Hepatic stellate cell (primary cell): ENCODE measurements around the gene PLK1.

Experiments
- DNase-seq: peaks from one replicate; pipeline ENCODE4 v3.0.0; 2011; ENCODE audit warnings: low spot score

The PLK1 gene

DNA sequence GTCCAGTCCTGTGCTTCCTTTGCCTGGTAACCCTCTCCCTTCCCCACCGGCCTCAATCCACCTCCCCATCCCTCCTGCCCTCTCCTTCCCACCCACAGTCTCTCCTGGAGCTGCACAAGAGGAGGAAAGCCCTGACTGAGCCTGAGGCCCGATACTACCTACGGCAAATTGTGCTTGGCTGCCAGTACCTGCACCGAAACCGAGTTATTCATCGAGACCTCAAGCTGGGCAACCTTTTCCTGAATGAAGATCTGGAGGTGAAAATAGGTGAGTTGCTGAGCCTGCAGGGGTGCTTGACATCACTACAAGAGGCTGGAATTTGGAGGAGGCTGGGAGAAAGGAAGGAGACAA is 1.3 kb downstream of the PLK1 start:
- no peak for DNase-seq

DNA sequence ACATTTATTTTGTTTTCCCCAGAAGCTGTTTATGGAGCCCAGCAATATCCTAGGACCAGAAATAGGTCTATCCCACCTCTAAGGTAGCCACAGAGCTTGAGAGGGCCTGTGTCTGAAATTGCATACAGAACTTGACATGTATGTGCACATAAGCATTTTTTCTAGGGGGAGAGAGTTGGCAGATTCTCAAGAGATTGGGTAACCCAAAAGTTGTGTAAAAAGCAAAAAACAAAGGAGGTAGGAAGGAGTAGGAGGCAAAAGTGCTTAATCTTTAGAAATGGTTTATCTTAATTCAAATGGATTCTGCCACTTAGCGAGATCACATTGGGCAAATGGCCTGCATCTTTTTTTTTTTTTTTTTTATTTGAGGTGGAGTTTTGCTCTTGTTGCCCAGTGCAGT is 3.5 kb downstream of the PLK1 start:
- DNase-seq, result no peak

DNA sequence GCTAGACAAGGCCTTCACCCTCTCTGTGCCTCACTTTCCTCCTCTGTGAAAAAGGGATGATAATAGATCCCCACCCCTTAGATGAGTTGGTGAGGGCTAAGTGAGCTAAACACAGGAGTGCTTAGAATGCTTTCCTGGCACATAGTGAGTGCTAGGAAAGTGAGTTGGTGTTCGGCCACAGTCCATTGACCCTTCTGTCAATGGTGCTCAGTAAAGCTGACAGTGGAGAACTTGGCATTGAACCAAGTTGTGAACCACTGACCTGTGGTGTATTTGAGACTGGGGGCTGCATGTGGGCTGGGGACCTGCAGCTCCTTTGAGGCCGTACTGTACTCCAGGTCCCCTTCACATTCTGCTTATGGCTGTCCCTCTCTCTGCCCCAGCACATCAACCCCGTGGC is 4.8 kb downstream of the PLK1 start:
- DNase-seq, result no peak

DNA sequence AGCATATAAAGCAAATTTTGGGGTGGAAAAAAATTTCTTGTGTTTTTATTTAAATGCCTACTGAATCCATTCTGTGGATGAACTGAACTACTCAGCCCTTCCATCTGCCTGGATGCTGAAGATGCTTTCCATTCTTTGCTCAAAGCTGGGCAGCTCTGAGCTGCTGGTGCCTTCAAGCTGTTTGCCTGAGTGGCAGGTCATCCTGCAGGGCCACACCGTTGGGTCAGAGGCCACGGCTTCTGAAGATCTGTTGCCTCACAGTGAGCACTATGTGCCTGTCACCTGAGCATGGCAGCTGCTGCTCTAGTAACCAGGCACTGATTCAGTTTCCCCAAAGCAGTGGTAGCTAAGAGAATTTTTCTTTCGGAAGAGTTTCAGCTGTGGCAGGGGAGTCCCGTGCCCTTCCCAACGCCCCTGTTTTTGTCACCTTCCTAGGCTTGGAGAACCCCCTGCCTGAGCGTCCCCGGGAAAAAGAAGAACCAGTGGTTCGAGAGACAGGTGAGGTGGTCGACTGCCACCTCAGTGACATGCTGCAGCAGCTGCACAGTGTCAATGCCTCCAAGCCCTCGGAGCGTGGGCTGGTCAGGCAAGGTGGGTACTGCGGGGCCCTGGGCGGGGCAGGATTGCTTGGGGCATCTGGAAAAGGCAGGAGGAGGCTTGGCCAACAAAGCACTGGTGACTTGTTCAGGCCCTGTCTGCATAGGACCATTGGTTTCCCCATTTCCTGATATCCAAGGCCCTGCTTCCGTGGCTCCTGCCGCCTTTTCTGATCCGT is 8.5 kb downstream of the PLK1 start:
- no peak for DNase-seq

DNA sequence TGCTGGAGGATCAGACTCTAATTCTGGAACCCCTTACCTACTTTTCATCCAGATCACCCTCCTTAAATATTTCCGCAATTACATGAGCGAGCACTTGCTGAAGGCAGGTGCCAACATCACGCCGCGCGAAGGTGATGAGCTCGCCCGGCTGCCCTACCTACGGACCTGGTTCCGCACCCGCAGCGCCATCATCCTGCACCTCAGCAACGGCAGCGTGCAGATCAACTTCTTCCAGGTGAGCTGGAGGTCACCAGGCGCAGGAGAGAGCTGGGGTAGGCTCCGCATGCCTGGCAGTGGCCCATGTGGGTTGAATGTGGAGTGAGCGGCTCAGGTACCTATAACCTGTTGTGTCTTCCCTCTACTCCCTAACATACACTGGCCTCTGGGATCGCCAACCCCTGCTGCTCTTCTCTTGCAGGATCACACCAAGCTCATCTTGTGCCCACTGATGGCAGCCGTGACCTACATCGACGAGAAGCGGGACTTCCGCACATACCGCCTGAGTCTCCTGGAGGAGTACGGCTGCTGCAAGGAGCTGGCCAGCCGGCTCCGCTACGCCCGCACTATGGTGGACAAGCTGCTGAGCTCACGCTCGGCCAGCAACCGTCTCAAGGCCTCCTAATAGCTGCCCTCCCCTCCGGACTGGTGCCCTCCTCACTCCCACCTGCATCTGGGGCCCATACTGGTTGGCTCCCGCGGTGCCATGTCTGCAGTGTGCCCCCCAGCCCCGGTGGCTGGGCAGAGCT is 10.9 kb downstream of the PLK1 start:
- no peak for DNase-seq

GRCh38 chr16:23690771-23691482 is 12.2 kb downstream of the PLK1 start:
- no peak for DNase-seq

- DNase-seq, result peak; percentile 22
Measured at GRCh38 chr16:23691483-23692189, 12.9 kb downstream of the PLK1 start.

DNA sequence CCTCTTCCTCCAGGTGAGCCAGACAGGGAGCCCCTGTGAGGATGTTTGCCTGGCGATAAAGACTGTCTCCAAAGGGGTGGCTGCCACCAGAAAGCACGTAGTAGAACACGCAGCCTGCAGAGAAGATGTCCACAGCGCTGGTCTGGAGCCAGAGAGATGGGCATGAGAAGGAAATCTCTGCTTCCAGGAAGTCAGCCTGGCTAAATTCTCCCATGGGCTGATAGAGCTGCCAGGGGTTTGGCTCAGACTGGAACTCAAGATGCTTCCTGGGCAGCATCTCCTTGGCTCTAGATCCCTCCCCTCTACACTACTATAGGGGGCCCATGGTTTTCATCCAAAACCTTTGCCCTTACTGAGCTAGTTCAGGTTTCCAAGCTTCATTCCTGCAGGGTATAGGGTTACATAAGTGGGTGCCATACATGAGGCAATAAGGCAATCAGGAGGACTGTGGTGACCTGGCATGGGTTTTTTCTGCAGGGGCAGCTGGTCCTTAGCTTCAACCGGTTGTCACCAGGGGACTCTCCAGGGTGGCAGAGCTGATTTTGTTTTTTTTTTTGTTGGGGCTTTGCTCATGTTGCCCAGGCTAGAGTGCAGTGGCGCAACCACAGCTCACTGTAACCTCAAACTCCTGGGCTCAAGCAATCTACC is 13.6 kb downstream of the PLK1 start:
- DNase-seq, result no peak

- no peak for DNase-seq
Measured at GRCh38 chr16:23694265-23694643, 15.6 kb downstream of the PLK1 start.

DNA sequence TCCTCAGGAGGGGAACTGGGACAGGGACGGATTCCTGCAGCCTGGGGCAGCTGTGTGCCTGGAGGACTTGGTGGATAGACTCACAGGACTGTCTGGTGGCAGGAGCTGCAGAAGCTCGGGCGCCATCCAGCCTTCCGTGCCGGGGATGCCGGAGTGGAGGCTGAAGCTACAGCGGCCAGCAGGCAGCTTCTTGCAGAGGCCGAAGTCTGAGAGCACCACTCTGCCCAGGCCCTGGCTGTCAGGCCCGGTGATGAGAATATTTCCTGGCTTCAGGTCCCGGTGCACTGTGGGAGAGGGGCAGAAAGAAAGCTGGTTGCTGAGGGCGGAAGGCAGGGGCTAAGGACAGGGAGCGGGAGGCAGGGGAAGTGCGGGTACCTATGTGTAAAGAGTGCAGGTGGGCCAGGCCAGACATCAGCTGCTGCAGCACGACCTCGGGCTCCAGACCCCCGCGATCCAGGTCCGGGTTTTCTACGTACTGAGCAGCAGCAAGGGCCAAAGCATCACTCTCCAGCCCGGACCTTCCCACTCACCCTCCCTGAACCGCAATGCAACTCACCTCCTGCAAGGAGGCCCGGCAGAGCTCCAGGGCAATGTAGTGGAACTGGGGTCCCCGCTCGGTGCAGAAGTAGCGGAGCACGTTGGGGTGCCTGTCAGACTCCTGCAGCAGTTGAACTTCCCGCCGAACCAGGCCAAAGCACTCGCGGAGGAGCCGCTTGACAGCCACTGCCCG is 16.1 kb downstream of the PLK1 start:
- DNase-seq, result peak; percentile 40

DNA sequence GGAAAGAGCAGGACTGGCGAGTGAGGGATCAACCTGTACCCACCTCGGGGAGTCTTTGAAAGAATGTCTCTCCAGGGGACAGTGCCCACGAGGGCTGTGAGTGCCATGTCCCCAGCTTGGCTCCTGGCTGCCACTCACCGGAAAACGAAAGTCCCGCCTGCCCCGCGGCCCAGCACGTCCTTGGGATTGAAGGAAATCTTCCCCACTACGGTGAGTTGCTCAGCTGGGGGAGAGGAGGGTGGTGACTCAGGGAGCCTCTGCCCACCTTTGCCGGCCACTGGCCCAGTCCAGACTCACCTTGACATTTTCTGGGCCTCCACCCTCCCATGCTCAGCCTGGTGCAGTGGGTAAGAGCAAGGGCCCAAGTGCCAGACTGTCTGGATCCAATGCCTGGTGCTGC is 17.1 kb downstream of the PLK1 start:
- no peak for DNase-seq

GRCh38 chr16:23699100-23699499 is 20.4 kb downstream of the PLK1 start:
- DNase-seq, result no peak

- DNase-seq, result no peak
Measured at GRCh38 chr16:23700093-23700492, 21.4 kb downstream of the PLK1 start.

- no peak for DNase-seq
Measured at GRCh38 chr16:23700509-23700908, 21.8 kb downstream of the PLK1 start.

GRCh38 chr16:23701045-23701444 is 22.4 kb downstream of the PLK1 start:
- DNase-seq, result no peak

- no peak for DNase-seq
Measured at GRCh38 chr16:23702951-23703350, 24.3 kb downstream of the PLK1 start.

DNA sequence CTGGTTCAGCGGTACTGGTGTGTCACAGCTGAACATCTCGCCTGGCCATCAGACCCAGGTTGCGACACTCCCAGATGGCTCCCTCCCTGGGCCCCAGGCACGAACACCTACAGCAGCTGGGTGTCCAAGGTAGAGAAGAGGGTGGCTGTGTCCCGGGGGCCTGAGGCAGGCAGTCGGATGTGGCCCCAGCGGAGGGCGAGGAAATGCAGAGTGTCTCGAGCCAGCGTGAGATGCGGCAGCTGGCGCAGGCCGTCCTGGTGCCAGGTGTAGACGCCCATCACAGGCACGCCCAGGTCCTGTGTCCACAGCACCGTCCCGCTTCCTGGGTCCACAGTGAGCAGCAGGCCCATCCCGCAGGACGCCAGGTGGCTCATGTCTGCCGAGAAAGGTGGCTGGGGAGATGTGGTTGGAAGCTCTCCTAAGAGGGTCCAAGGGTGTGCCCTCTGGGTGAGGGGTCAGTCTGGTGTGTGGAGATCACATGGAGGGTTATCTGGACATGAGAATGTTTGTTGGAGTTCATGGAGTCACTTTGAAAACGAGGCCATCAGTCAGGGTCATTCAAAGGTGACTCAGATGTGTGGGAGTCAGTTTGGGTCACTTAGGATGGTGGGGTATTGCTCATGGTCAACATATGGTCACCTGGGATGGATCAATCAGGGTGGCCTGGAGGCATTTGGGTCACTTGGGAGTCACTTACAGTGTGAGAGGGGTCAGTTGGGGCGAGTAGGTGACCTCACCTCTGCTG is 26.3 kb downstream of the PLK1 start:
- DNase-seq, result no peak

GRCh38 chr16:23705517-23705902 is 26.8 kb downstream of the PLK1 start:
- DNase-seq, result no peak

GRCh38 chr16:23706439-23706838 is 27.8 kb downstream of the PLK1 start:
- DNase-seq, result no peak

DNA sequence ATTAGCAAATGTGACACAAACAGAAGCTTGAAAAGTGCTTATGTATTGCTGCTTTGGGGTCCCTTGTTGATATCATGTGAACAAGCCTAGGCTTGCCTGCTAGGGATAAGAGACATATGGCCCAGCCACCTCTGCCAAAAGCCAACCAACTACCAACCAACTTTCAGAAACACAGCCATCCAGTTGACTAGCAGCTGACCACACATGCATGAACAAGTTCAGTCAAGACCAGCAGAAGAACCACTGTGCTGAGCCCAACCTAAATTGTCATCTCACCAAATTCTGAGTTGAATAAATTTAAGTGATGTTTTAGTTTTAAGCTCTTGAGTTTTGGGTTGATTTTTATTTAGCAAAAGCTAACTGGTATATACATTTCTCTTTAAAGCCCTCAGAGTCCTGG is 30.8 kb downstream of the PLK1 start:
- no peak for DNase-seq

GRCh38 chr16:23710008-23710407 is 31.3 kb downstream of the PLK1 start:
- DNase-seq, result no peak
